H9 (cell line): ENCODE measurements around the gene KANK4. TPM values are rescaled to one million over a fixed set of nuclear protein-coding genes. Genes with fewer than 3 reads are reported as not detected.
A peak's percentile ranks its signal among the peaks of the same experiment; 100 is the strongest.

Experiments used
- DNase-seq: peaks from one replicate; pipeline ENCODE4 v3.0.0-alpha.2; 2017
- H2AFZ ChIP-seq: one replicate; pipeline ENCODE4 v1.6.1; 2013; ENCODE audit warnings: mild to moderate bottlenecking, low read length, control low read depth, moderate library complexity
- H2AK5ac ChIP-seq: 2 replicates; pipeline ENCODE4 v1.6.1; 2013; ENCODE audit warnings: low read length, control low read depth, mixed read lengths; ENCODE audit not compliant: insufficient read length
- H2BK120ac ChIP-seq: one replicate; pipeline ENCODE4 v1.6.1; 2013; ENCODE audit warnings: low read depth, mild to moderate bottlenecking, low read length, control low read depth, inconsistent platforms; ENCODE audit not compliant: poor library complexity, severe bottlenecking
- H2BK12ac ChIP-seq: 2 replicates; pipeline ENCODE4 v1.6.1; 2013; ENCODE audit warnings: low read length, control low read depth, mixed read lengths, low read depth; ENCODE audit not compliant: insufficient read length
- H2BK15ac ChIP-seq: 2 replicates; pipeline ENCODE4 v1.6.1; 2013; ENCODE audit warnings: low read depth, low read length, control low read depth
- H2BK20ac ChIP-seq: one replicate; pipeline ENCODE4 v1.6.1; 2013; ENCODE audit warnings: low read depth, mild to moderate bottlenecking, low read length, control low read depth, inconsistent platforms; ENCODE audit not compliant: poor library complexity, severe bottlenecking
- H2BK5ac ChIP-seq: 2 replicates; pipeline ENCODE4 v1.6.1; 2013; ENCODE audit warnings: low read length, control low read depth, mixed read lengths; ENCODE audit not compliant: insufficient read length
- H3K14ac ChIP-seq: 2 replicates; pipeline ENCODE4 v1.6.1; 2013; ENCODE audit warnings: low read length, control low read depth; ENCODE audit not compliant: insufficient read depth
- H3K18ac ChIP-seq: 2 replicates; pipeline ENCODE4 v1.6.1; 2013; ENCODE audit warnings: low read depth, mild to moderate bottlenecking, mixed read lengths, low read length, control low read depth; ENCODE audit not compliant: insufficient read length
- H3K23ac ChIP-seq: 2 replicates; pipeline ENCODE4 v1.6.1; 2013; ENCODE audit warnings: low read length, control low read depth, mixed read lengths, low read depth; ENCODE audit not compliant: insufficient read length
- H3K23me2 ChIP-seq: 2 replicates; pipeline ENCODE4 v1.6.1; 2013; ENCODE audit warnings: low read depth, mild to moderate bottlenecking, mixed read lengths, low read length, control low read depth; ENCODE audit not compliant: insufficient read length, poor library complexity, severe bottlenecking
- H3K27ac ChIP-seq: 2 replicates; pipeline ENCODE4 v1.5.1; 2013; ENCODE audit warnings: low read length, control low read depth, mixed read lengths, low read depth; ENCODE audit not compliant: insufficient read length
- H3K27me3 ChIP-seq: 2 replicates; pipeline ENCODE4 v1.6.1; 2013; ENCODE audit warnings: low read length, control low read depth, inconsistent platforms; ENCODE audit not compliant: insufficient read depth
- H3K4ac ChIP-seq: 2 replicates; pipeline ENCODE4 v1.6.1; 2013; ENCODE audit warnings: low read depth, mild to moderate bottlenecking, control low read depth, inconsistent platforms, low read length, moderate library complexity
- H3K4me1 ChIP-seq: 2 replicates; pipeline ENCODE4 v1.6.1; 2013; ENCODE audit warnings: low read length, control low read depth, inconsistent platforms; ENCODE audit not compliant: insufficient read depth
- H3K4me2 ChIP-seq: 2 replicates; pipeline ENCODE4 v1.6.1; 2013; ENCODE audit warnings: low read length, control low read depth, mixed read lengths; ENCODE audit not compliant: insufficient read length, insufficient read depth
- H3K56ac ChIP-seq: 2 replicates; pipeline ENCODE4 v1.6.1; 2013; ENCODE audit warnings: low read depth, mild to moderate bottlenecking, mixed read lengths, low read length, control low read depth; ENCODE audit not compliant: insufficient read length
- H3K79me1 ChIP-seq: 2 replicates; pipeline ENCODE4 v1.6.1; 2013; ENCODE audit warnings: low read depth, mild to moderate bottlenecking, moderate library complexity, low read length, control low read depth, inconsistent platforms; ENCODE audit not compliant: insufficient read depth, poor library complexity, severe bottlenecking
- H3K79me2 ChIP-seq: 2 replicates; pipeline ENCODE4 v1.6.1; 2013; ENCODE audit warnings: low read length, control low read depth, inconsistent platforms; ENCODE audit not compliant: insufficient read depth
- H3K9ac ChIP-seq: 2 replicates; pipeline ENCODE4 v1.6.1; 2013; ENCODE audit warnings: low read length, control low read depth, mixed read lengths; ENCODE audit not compliant: insufficient read length; ENCODE audit errors: extremely low read depth
- H3K9me3 ChIP-seq: one replicate; pipeline ENCODE4 v1.6.1; 2013; ENCODE audit warnings: low read depth, low read length, inconsistent platforms; ENCODE audit not compliant: control insufficient read depth
- H3T11ph ChIP-seq: one replicate; pipeline ENCODE4 v1.6.1; 2013; ENCODE audit warnings: mild to moderate bottlenecking, low read length, control low read depth, inconsistent platforms
- H4K20me1 ChIP-seq: one replicate; pipeline ENCODE4 v1.6.1; 2013; ENCODE audit not compliant: control insufficient read depth, insufficient read length, insufficient read depth
- H4K5ac ChIP-seq: 2 replicates; pipeline ENCODE4 v1.6.1; 2013; ENCODE audit warnings: low read depth, mild to moderate bottlenecking, mixed read lengths, low read length, control low read depth; ENCODE audit not compliant: insufficient read length
- H4K8ac ChIP-seq: replicated peaks from 2 replicates; pipeline ENCODE4 v1.6.1; 2013; ENCODE audit warnings: low read length, control low read depth, mixed read lengths, low read depth; ENCODE audit not compliant: insufficient read length
- H4K91ac ChIP-seq: 2 replicates; pipeline ENCODE4 v1.6.1; 2013; ENCODE audit warnings: low read depth, mild to moderate bottlenecking, moderate library complexity, mixed read lengths, low read length, control low read depth; ENCODE audit not compliant: insufficient read length
- H3K27ac Mint-ChIP-seq, 3 experiments: 2 replicates in 2 of 3; 3 replicates in 1 of 3; pipeline ENCODE4 v1.8.0; 2020 to 2021; ENCODE audit warnings: mixed read lengths in 3 of 3, mild to moderate bottlenecking in 1 of 3, moderate library complexity in 1 of 3
- H3K27me3 Mint-ChIP-seq: 2 replicates; pipeline ENCODE4 v1.8.0; 2021; ENCODE audit warnings: low read depth, mild to moderate bottlenecking, moderate library complexity, mixed read lengths
- H3K36me3 Mint-ChIP-seq, 3 experiments: 2 replicates in 2 of 3; 3 replicates in 1 of 3; pipeline ENCODE4 v1.8.0; 2020 to 2021; ENCODE audit warnings: low read depth in 3 of 3, mixed read lengths in 3 of 3; ENCODE audit not compliant: insufficient read depth in 1 of 3
- H3K4me1 Mint-ChIP-seq, 2 experiments: 2 replicates each; pipeline ENCODE4 v1.8.0; 2020; ENCODE audit warnings: mixed read lengths in 2 of 2
- H3K4me3 Mint-ChIP-seq, 2 experiments: 2 replicates in 1 of 2; 3 replicates in 1 of 2; pipeline ENCODE4 v1.8.0; 2020 to 2021; ENCODE audit warnings: mild to moderate bottlenecking in 2 of 2, mixed read lengths in 2 of 2, moderate library complexity in 1 of 2
- H3K9me3 Mint-ChIP-seq, 2 experiments: 2 replicates in 1 of 2; 3 replicates in 1 of 2; pipeline ENCODE4 v1.8.0; 2020; ENCODE audit warnings: mild to moderate bottlenecking in 2 of 2, mixed read lengths in 2 of 2, moderate library complexity in 1 of 2
- WGBS: extraction: QIAGEN DNeasy Blood & Tissue Kit; methylation state at CpG from one replicate; pipeline ENCODE4 v1.1.7; 2013; ENCODE audit warnings: missing lambda C conversion rate, low lambda C conversion rate, mixed read lengths; ENCODE audit not compliant: insufficient read length; ENCODE audit errors: extremely low coverage; 5-methylcytosine and 5-hydroxymethylcytosine counted together
- total RNA-seq: library from RNA; stranded (reverse); gene quantifications from 2 replicates; pipeline ENCODE4 v1.2.1, GENCODE V29; 2021
- TF ChIP-seq, protein P1 (sequence below): fragments of 200-600 bp; sonication (generic); conservative IDR thresholded peaks from 3 replicates; pipeline ENCODE4 v1.8.0; 2021; ENCODE audit warnings: antibody characterized with exemption, mild to moderate bottlenecking

KANK4 gene
- total RNA-seq, 1 experiment from 2014 or later = 0.15 TPM

DNA sequence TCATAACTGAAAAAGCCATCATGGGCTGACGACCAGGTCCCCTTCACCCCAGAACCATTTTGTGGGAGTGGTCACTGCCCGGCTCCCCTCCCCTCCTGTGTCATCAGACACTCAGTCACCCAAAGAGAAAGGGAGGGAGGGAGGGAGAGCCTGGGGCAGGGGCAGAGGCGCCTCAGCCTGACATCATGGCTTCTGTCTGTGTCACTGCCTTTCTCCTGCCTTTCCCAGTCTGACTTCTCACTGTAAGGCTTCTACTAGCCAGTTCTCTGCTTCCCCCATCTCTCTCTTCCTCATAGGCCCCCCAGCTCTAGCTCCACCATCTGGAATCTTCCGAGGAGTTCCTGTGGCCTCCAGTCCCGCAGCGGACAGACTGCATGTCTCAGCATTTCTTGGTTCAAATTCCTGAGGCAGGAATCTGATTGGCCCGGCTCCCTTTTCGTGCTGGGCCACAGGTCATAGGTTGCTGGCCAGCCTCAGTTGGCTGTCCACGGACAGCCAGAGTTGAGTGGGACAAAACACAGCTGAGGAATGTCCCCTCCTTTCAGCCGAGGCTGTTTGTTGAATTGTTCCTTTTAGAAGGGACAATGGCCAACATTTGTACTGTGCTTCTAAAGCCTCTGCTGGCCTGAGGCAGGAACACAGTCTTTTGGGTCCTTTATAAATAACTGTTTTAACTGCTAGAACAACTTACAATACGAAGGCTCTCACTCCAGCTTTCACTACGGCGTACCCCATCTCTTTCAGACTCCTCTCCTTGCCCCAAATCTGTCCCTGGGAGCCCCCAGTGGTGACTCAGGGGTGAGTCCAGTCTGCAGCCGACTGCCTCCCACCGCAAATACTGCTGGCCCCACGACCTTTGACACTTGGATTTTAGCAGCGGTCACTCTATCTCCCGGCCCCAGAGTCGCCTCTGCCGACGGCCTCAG lies 18.7 kb upstream of the KANK4 start:
- H4K20me1 ChIP-seq = no peaks in the 10 kb centered on the region
- no peak overlapping the region for H2BK120ac ChIP-seq
- no peaks in the 10 kb centered on the region for H3K9me3 ChIP-seq
- no peak overlapping the region for H4K5ac ChIP-seq
- no peak overlapping the region; the same call in 1 of the 2 replicates for H3K14ac ChIP-seq
- no peaks in the 10 kb centered on the region for H3K79me1 ChIP-seq
- H3K36me3 Mint-ChIP-seq = no peaks in the 10 kb centered on the region
- H3K18ac ChIP-seq = peak overlapping the region; percentile 63
- no peak overlapping the region for H3K4me2 ChIP-seq
- no CpG with 5 or more reads among the region's 21 CpGs for WGBS
- H4K91ac ChIP-seq = no peak overlapping the region
- H4K8ac ChIP-seq = no peak overlapping the region
- no peak overlapping the region for H2AK5ac ChIP-seq
- H3K9me3 Mint-ChIP-seq = no peaks in the 10 kb centered on the region
- H2BK20ac ChIP-seq = no peak overlapping the region
- no peak overlapping the region for H3K9ac ChIP-seq
- H2BK5ac ChIP-seq = no peak overlapping the region
- no peak overlapping the region for H2BK12ac ChIP-seq
- H3K23me2 ChIP-seq = no peaks in the 10 kb centered on the region
- no peak overlapping the region for H2BK15ac ChIP-seq
- no peak overlapping the region for H3T11ph ChIP-seq
- H3K27ac Mint-ChIP-seq = peak overlapping the region in 2 of 3 experiments; percentile 82 to 96; a peak in 5 of 7 replicates
- no peaks in the 10 kb centered on the region; the same call in 1 of the 2 replicates for H3K4me1 ChIP-seq
- H3K79me2 ChIP-seq = no peaks in the 10 kb centered on the region
- no peak overlapping the region for H3K4ac ChIP-seq
- TF ChIP-seq, protein P1, sequence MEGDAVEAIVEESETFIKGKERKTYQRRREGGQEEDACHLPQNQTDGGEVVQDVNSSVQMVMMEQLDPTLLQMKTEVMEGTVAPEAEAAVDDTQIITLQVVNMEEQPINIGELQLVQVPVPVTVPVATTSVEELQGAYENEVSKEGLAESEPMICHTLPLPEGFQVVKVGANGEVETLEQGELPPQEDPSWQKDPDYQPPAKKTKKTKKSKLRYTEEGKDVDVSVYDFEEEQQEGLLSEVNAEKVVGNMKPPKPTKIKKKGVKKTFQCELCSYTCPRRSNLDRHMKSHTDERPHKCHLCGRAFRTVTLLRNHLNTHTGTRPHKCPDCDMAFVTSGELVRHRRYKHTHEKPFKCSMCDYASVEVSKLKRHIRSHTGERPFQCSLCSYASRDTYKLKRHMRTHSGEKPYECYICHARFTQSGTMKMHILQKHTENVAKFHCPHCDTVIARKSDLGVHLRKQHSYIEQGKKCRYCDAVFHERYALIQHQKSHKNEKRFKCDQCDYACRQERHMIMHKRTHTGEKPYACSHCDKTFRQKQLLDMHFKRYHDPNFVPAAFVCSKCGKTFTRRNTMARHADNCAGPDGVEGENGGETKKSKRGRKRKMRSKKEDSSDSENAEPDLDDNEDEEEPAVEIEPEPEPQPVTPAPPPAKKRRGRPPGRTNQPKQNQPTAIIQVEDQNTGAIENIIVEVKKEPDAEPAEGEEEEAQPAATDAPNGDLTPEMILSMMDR = peak; percentile 48
- H3K4me3 Mint-ChIP-seq = no peak overlapping the region
- no peak overlapping the region for H3K27ac ChIP-seq
- peak; percentile 52 for DNase-seq
- no peak overlapping the region for H2AFZ ChIP-seq
- H3K27me3 Mint-ChIP-seq = peaks cover 5% of the 10 kb centered on the region
- no peaks in the 10 kb centered on the region; the same call in 1 of the 2 replicates for H3K27me3 ChIP-seq
- H3K4me1 Mint-ChIP-seq = peaks cover 11 to 24% of the 10 kb centered on the region in 2 experiments
- H3K56ac ChIP-seq = no peak overlapping the region
- H3K23ac ChIP-seq = no peak overlapping the region
